Coronary artery (tissue), 2 donors: Measurements from ENCODE around the gene C16orf87.

ENCODE experiments used
- DNase-seq: peaks from one replicate; pipeline ENCODE4 v3.0.0-alpha.2; 2017; ENCODE audit warnings: low spot score
- H3K27ac ChIP-seq, 2 donors: fragments of 200-600 bp; sonication (generic); one replicate each; pipeline ENCODE4 v1.5.1; 2016 to 2019
- H3K4me3 ChIP-seq: fragments of 200-600 bp; sonication (generic); 2 replicates; pipeline ENCODE4 v1.5.1; 2016; ENCODE audit warnings: mild to moderate bottlenecking, moderate library complexity
- TF ChIP-seq, protein P1 (sequence below): fragments of 200-600 bp; sonication (generic); IDR thresholded peaks from one replicate; pipeline ENCODE4 v1.5.1; 2019; ENCODE audit warnings: antibody characterized with exemption

Gene C16orf87

GRCh38 chr16:46801428-46802049 lies 29.4 kb downstream of the C16orf87 start:
- no peak for DNase-seq
- no peak overlapping the region for H3K4me3 ChIP-seq
- TF ChIP-seq, protein P1, sequence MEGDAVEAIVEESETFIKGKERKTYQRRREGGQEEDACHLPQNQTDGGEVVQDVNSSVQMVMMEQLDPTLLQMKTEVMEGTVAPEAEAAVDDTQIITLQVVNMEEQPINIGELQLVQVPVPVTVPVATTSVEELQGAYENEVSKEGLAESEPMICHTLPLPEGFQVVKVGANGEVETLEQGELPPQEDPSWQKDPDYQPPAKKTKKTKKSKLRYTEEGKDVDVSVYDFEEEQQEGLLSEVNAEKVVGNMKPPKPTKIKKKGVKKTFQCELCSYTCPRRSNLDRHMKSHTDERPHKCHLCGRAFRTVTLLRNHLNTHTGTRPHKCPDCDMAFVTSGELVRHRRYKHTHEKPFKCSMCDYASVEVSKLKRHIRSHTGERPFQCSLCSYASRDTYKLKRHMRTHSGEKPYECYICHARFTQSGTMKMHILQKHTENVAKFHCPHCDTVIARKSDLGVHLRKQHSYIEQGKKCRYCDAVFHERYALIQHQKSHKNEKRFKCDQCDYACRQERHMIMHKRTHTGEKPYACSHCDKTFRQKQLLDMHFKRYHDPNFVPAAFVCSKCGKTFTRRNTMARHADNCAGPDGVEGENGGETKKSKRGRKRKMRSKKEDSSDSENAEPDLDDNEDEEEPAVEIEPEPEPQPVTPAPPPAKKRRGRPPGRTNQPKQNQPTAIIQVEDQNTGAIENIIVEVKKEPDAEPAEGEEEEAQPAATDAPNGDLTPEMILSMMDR: no peak

GRCh38 chr16:46800494-46800893 lies 30.5 kb downstream of the C16orf87 start:
- no peak overlapping the region for H3K4me3 ChIP-seq
- TF ChIP-seq, protein P1: no peak
- no peak for DNase-seq
- no peak overlapping the region for H3K27ac ChIP-seq

More at GRCh38 chr16:46801428-46802049, 29.4 kb downstream of the C16orf87 start:
- no peak overlapping the region for H3K27ac ChIP-seq

GRCh38 chr16:46797501-46797900 lies 33.5 kb downstream of the C16orf87 start:
- Histone ChIP-seq H3K4me3 (no peak overlapping the region), H3K27ac (no peak overlapping the region)
- TF ChIP-seq, protein P1: no peak
- no peak for DNase-seq

GRCh38 chr16:46796764-46797269 lies 34.2 kb downstream of the C16orf87 start:
- TF ChIP-seq, protein P1: no peak
- no peak overlapping the region for H3K4me3 ChIP-seq
- DNase-seq: no peak
- no peak overlapping the region for H3K27ac ChIP-seq

DNA sequence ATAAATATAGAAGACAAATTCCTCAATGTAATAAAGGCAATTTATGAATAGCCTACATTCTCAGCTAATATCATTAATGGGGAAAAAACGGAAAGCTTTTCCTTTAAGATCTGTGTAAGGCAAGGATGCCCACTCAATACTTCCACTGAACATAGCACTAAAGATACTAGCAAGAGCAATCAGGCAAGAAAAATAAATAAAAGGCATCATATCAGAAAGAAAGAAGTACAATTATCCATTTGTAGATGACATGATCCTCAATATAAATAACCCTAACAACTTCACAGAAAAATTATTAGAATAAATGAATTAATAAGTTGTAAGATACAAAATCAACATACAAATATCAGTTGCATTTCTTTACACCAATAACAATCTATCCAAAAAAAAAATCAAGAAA lies 37.1 kb downstream of the C16orf87 start:
- TF ChIP-seq, protein P1: no peak
- DNase-seq: no peak
- Histone ChIP-seq H3K4me3 (no peak overlapping the region), H3K27ac (no peak overlapping the region)

DNA sequence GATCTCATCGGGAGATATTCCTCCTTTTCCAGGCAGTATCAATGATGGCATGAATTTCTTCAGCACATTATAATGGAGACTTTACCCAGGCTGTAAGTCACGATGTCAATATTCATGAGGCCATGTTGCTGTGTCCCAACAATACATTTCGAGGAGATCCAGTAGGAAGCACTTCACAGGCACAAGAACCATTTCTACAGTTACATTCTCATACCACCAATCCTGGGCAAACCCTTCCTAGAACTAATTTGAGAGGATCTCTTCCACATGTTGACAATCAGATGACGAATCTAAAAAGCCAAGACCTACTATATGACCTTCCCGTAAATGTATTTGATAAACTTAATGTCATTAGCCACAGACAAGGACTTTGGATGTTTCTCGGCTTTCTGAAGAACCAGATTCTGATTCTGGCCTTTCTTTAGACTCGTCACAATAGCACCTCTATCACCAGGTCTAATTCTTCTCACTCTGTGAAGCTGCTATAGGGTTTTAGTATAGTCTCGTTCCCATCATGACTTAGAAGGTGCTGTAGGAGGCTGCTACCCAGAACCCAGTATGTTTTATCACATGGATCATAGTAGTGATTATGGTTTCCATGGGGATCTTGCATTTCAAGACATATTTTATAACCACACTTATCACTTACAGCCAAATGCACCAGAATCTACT lies 40.2 kb downstream of the C16orf87 start:
- H3K4me3 ChIP-seq: peak overlapping the region; percentile 82
- TF ChIP-seq, protein P1: no peak
- H3K27ac ChIP-seq: peak overlapping the region in 1 of 2 donors; percentile 59
- DNase-seq: no peak
